HG03442 (cell line): ENCODE data around the gene MIB1.

Experiments
- ATAC-seq: cut with Tn5 transposase; IDR thresholded peaks from one replicate; pipeline ENCODE4 v1.9.1; 2021; ENCODE audit warnings: mild to moderate bottlenecking, moderate library complexity; ENCODE audit not compliant: unreplicated experiment

The MIB1 gene

GRCh38 chr18:21868770-21869169, 128.2 kb downstream of the MIB1 start:
- no peak for ATAC-seq

GRCh38 chr18:21889570-21889969, 149.0 kb downstream of the MIB1 start:
- ATAC-seq, result no peak

GRCh38 chr18:21894619-21895367, 154.2 kb downstream of the MIB1 start:
- ATAC-seq, result no peak

- no peak for ATAC-seq
Measured at GRCh38 chr18:21896732-21897336, 156.2 kb downstream of the MIB1 start.

- peak; percentile 83 for ATAC-seq
Measured at GRCh38 chr18:21897811-21898210, 157.2 kb downstream of the MIB1 start.

GRCh38 chr18:21900605-21901352, 160.2 kb downstream of the MIB1 start:
- ATAC-seq, result no peak

- ATAC-seq, result no peak
Measured at GRCh38 chr18:21901423-21901945, 160.9 kb downstream of the MIB1 start.

GRCh38 chr18:21903709-21904108, 163.1 kb downstream of the MIB1 start:
- ATAC-seq, result no peak

GRCh38 chr18:21904856-21905255, 164.3 kb downstream of the MIB1 start:
- no peak for ATAC-seq

GRCh38 chr18:21907451-21907850, 166.9 kb downstream of the MIB1 start:
- ATAC-seq, result no peak

GRCh38 chr18:21908711-21909110, 168.1 kb downstream of the MIB1 start:
- no peak for ATAC-seq

- no peak for ATAC-seq
Measured at GRCh38 chr18:21910906-21911305, 170.3 kb downstream of the MIB1 start.

- no peak for ATAC-seq
Measured at GRCh38 chr18:21911551-21911950, 171.0 kb downstream of the MIB1 start.

GRCh38 chr18:21912339-21913239, 172.0 kb downstream of the MIB1 start:
- no peak for ATAC-seq

- no peak for ATAC-seq
Measured at GRCh38 chr18:21914739-21915319, 174.2 kb downstream of the MIB1 start.

- ATAC-seq, result no peak
Measured at GRCh38 chr18:21915546-21915945, 175.0 kb downstream of the MIB1 start.

- ATAC-seq, result no peak
Measured at GRCh38 chr18:21916594-21916993, 176.0 kb downstream of the MIB1 start.

GRCh38 chr18:21918693-21919092, 178.1 kb downstream of the MIB1 start:
- no peak for ATAC-seq
